Activated CD8-positive, alpha-beta memory T cell treated with anti-CD3 and anti-CD28 coated beads, Interleukin-2, amount 50 U/mL, for 24 hours (primary cell): ENCODE data around the gene CLEC9A.
"Not testable (repeated sequence)": the region's sequence is repeated elsewhere in the genome, so short reads cannot be mapped to it uniquely, and the experiment has no call there.

Experiments
- DNase-seq: peaks from one replicate; pipeline ENCODE4 v3.0.0-alpha.2; 2020; ENCODE audit errors: extremely low read depth

Gene CLEC9A

GRCh38 chr12:10030446-10030845 lies at the start of gene CLEC9A:
TSS of gene CLEC9A (plus strand) at chr12:10030682. CDS start at chr12:10052688, 22,006 bp downstream.
- no peak for DNase-seq

GRCh38 chr12:9991876-9992275 lies 38.6 kb upstream of the CLEC9A start:
- DNase-seq = no peak

- no peak for DNase-seq
These were observed 38.2 kb upstream of the CLEC9A start for GRCh38 chr12:9992296-9992695.

GRCh38 chr12:9999016-9999415 lies 31.5 kb upstream of the CLEC9A start, which contains the start of gene CLEC1B:
TSS of gene CLEC1B (minus strand) at chr12:9999121. CDS start at chr12:9999100, 21 bp downstream.
- no peak for DNase-seq

GRCh38 chr12:10001171-10001776 lies 29.2 kb upstream of the CLEC9A start:
- no peak for DNase-seq

- no peak for DNase-seq
These were observed 17.7 kb upstream of the CLEC9A start for GRCh38 chr12:10012630-10013330.

GRCh38 chr12:10015450-10015849 lies 15.0 kb upstream of the CLEC9A start:
- DNase-seq = no peak

GRCh38 chr12:10016881-10017280 lies 13.6 kb upstream of the CLEC9A start:
- no peak for DNase-seq

GRCh38 chr12:10018386-10018785 lies 12.1 kb upstream of the CLEC9A start:
- DNase-seq = no peak

- no peak for DNase-seq
These were observed 9.1 kb upstream of the CLEC9A start for GRCh38 chr12:10021342-10021741.

- no peak for DNase-seq
These were observed 5.2 kb upstream of the CLEC9A start for GRCh38 chr12:10025236-10025635.

GRCh38 chr12:10026666-10027065 lies 3.8 kb upstream of the CLEC9A start:
- DNase-seq = not testable (repeated sequence)

- DNase-seq = no peak
These were observed 3.2 kb upstream of the CLEC9A start for GRCh38 chr12:10027311-10027710.

GRCh38 chr12:10027721-10028120 lies 2.8 kb upstream of the CLEC9A start:
- no peak for DNase-seq

- no peak for DNase-seq
These were observed 839 bp downstream of the CLEC9A start for GRCh38 chr12:10031321-10031720.

- no peak for DNase-seq
These were observed 1.3 kb downstream of the CLEC9A start for GRCh38 chr12:10031771-10032175.

GRCh38 chr12:10033783-10034545 lies 3.5 kb downstream of the CLEC9A start:
- DNase-seq = no peak

GRCh38 chr12:10042167-10042566 lies 11.7 kb downstream of the CLEC9A start:
- no peak for DNase-seq

- no peak for DNase-seq
These were observed 18.0 kb downstream of the CLEC9A start for GRCh38 chr12:10048526-10048925.

GRCh38 chr12:10052193-10052913 lies 21.9 kb downstream of the CLEC9A start:
- DNase-seq = no peak

GRCh38 chr12:10058387-10058786 lies 27.9 kb downstream of the CLEC9A start:
- DNase-seq = no peak

GRCh38 chr12:10065241-10065640 lies 34.8 kb downstream of the CLEC9A start:
- DNase-seq = no peak
